ENCODE results near the gene WIPF2.
"Not testable (repeated sequence)": the region's sequence is repeated elsewhere in the genome, so short reads cannot be mapped to it uniquely, and the experiment has no call there.

The WIPF2 gene

GRCh38 chr17:40299159-40299757, 80.2 kb downstream of the WIPF2 start:
- DNase-seq = not testable (repeated sequence)

- DNase-seq = no peak
Observed at GRCh38 chr17:40301315-40301714, 82.2 kb downstream of the WIPF2 start.

DNA sequence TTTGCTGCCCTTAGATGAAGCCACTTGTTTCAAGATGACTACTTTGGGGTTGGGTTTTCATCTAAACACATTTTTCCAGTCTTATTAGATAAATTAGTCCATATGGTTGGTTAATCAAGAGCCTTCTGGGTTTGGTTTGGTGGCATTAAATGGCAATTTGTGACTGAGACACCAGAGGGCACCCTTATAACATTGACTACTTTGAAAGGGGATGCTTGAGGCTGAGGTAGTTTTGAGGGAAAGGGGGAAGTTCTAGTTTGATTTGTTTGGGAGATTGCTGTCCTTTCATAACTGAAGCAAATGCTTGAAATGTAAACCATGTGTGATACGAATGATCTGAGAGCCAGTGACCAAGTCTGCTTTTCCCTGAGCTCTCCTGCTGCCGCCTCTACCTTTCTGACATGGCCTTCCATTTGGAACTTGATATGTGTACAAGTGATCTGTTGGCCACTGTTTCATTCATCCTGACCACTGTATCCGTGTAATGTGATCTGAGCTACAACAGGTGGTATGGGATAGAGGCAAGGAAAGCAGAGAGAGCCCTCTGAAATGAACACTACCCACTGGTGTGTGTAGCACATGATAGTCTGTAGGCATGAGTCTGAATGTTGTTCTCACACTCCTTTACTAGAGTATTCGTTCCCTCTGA, 84.0 kb downstream of the WIPF2 start:
- DNase-seq = peak; percentile 34 to 60

DNA sequence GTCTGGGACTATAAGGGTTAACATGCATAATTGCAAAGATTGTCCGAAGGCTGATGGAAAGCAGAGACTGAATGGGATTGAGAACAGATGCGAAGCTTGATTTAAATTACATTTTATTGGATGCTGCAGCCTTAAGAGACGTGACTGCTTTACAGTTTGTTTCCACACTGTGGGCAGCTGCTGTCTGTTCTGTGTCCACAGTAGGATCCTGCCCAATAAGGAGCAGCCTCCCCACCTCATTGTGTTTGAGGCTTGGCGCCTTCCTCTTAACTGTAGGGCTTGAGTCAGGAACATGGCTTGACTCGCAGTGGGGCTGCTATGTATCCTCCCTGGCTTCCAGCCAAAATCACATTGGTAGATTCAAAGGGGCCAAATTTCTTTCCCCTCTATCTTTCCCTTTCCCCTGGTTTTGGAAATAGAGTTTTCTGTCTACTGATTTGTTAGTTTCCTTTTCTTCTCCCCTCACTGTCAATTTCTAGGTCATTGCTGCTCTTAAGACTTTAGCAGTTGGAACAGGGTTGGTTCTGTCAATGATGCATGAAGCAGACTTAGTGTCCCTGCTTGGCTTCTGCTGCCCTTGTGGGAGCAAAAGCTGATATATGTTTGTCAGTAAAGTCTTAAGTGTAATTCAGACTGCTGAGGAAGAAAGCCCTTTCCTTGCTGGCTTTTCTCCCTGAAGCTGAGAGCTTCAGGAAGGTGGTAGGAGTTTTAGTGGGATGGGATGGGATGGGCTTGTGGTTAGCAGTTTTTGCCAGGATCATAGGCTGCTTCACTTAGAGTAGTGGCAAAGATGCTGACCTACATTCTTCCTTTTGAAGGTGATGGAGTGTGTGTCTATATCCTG, 84.8 kb downstream of the WIPF2 start:
- DNase-seq = peak; percentile 43 to 47

DNA sequence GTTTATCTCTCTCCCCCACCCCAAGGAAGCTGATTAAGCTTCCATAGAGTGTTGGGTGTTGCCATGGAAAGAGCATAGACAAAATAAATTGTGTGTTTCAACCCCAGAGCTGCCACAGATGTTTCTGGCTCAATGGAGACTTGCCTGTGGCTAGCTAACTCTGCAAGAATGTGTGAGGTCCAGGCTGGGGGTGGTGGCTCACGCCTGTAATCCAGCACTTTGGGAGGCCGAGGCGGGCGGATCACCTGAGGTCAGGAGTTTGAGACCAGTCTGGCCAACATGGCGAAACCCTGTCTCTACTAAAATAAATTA, 85.4 kb downstream of the WIPF2 start:
- not testable (repeated sequence) for DNase-seq

DNA sequence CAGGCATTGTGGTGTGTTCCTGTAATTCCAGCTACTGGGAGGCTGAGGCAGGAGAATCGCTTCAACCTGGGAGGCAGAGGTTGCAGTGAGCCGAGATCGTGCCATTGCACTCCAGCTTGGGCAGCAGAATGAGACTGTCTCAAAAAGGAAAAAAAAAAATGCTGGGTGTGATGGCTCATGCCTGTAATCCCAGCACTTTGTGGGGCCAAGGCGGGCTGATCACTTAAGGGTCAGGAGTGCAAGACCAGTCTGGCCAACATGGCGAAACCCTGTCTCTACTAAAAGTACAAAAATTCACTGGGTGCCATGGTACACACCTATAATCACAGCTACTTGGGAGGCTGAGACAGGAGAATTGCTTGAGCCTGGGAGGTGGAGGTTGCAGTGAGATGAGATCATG, 85.8 kb downstream of the WIPF2 start:
- not testable (repeated sequence) for DNase-seq

- no peak for DNase-seq
Observed at GRCh38 chr17:40306395-40306794, 87.3 kb downstream of the WIPF2 start.

DNA sequence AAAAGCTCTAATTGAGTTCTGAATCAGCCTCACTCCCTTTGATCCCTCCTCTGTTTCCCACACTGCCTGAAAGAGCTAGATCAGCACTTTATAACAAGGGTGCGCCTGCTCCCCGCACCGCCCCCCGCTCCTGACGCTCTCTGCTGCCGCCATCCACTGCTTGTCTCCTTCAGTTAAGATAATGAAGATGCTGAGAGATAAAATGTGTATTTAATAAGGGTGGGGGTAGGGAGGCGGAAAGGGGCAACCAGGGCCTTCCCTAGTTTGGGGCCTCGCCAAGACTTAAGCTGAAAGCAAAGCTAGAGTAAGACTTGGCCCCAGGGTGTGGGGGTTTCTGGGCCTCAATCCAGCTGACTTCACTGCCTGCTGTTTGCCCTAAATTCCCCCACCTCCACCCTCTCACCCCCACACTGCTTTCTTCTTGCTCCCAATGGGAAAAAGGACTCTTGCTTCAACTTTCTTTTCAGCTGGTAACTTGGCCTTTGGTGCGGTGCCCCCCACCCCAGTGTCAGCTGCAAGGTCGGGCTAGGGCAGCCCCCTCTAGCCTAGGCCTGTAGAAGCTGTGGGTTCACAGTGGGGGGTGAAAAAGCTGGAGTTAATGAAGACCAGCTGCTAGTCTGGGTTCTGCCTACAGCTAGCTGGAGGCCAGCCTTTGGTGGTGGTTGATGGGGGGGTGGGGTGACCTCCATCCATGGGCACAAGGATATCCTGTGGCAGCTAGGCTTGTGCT, 88.1 kb downstream of the WIPF2 start:
- DNase-seq = no peak

DNA sequence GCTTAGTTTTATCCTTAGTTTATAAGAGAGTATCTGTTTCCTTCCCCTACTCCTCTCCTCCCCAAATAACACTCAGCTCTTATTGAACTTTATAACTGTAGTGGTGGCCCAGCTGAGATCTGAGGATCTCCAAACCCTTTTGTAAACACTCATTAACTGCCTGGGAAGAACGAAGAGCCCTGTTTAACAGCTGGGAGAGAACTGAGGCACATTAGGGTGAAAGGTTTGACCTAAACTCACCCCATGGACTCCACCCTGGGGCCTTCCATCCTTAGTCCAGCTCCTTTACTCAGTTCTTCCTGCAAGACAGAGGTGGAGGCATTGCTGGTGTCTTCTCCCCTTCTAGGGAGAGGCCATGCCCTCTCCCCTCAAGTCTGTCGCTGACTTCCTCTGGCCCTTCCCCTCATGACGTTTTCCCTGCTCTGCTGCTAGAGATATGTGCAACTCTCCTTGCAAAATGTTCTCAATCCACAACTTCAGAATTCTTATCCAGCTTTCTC, 88.7 kb downstream of the WIPF2 start:
- DNase-seq = no peak

- DNase-seq = peak; percentile 46 to 76
Observed at GRCh38 chr17:40309031-40309948, 90.2 kb downstream of the WIPF2 start, which contains the start of gene RARA. Gene RARA (plus strand): TSS chr17:40309180. CDS start chr17:40331219, 22,039 bp downstream.

- DNase-seq = no peak
Observed at GRCh38 chr17:40309949-40310510, 90.9 kb downstream of the WIPF2 start.

DNA sequence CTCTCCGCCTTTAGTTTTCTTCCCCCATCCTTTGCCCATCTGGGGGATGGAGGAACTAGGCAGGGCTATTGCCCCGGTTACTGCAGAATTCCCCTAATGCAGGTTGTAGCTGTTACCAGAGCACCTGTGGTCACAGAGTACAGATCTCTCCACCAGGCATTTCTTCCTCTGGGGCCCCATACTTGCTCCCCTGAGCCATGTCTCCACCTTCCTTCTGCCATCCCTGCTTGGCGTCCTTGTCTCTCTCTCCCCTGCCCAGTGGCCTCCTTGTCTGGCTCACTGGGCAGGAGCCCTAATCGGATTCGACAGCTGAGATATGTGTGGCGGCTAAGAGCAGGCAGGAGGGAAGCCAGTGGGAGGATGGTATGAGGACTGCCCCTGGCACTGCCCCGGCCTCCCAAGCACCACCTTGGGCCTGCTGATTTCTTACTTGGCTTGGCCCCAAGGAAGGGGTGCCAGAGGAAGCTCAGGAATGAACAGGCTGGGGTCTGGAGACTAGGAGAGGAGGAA, 91.8 kb downstream of the WIPF2 start:
- no peak for DNase-seq

GRCh38 chr17:40311575-40311974, 92.5 kb downstream of the WIPF2 start:
- DNase-seq = no peak

DNA sequence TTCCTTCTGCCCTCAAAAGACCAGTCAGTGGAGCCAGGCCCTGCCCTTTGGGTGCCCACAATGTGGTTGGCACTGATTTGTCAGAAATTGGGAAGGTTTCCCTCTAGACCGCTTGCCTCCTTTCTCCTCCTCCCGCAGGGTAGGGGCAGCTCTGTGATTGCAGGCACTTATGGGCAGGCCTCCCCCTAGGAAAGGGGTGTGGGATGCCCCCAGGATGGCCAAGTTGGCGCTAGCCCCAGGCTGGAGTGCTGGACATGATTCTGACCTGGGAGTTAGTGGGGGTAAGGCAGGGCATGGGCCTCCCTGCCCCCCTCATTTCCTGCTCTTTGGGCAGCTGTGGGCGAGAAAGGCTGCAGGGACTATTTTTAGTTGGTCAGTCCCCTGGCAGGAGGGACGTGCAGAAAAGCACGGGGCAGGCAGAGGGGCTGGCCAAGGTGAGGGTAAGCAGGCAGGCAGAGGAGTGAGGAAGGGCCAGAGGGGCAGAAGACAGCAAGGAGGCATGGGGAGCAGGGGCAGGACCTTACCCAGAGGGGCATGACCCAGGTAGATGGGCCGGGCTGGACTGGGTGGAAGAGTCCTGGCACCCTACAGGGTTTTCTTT, 93.1 kb downstream of the WIPF2 start:
- no peak for DNase-seq

GRCh38 chr17:40312893-40313667, 94.0 kb downstream of the WIPF2 start:
- no peak for DNase-seq

GRCh38 chr17:40313668-40314583, 94.8 kb downstream of the WIPF2 start:
- DNase-seq = peak; percentile 63 to 66

DNA sequence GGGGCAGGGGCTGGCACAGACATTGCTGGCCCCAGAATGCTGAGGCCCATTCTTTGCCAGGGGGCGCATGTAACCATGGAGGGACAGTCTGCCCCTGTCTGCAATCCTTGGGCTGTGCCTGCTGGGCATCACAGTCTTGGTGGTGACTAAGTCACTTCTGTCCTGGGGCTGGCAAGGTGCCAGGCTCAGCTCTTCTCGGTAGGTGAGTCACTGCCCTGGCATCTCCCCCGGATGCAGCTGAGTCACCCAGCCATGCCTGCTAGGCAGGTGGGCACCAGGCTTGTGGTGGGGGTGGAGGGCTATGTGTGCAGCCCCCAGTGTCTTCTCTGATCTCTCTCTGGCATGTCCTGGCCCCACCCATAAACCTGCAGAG, 95.5 kb downstream of the WIPF2 start:
- peak; percentile 86 to 92 for DNase-seq

DNA sequence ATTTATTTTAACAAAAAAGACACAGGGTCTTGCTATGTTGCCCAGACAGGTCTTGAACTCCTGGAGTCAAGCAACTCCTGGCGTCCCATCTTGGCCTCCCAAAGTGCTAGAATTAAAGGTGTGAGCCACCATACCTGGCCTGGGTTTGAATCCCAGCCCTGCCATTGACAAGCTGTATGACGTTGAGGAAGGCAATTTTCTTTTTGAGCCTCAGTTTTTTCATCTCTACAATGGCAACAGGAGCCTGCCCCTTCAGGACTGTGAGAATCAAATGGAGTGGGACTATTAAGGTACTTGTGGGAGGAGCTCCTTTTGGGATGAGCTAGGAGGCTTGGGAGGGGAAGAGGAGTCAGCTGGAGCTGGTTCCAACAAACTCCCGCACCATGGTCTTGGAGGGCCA, 96.1 kb downstream of the WIPF2 start:
- no peak for DNase-seq

All from SHP77 (cell line).